Measurements from ENCODE around the gene TMPRSS3.
A peak's percentile ranks its signal among the peaks of the same experiment; 100 is the strongest.

The TMPRSS3 gene

DNA sequence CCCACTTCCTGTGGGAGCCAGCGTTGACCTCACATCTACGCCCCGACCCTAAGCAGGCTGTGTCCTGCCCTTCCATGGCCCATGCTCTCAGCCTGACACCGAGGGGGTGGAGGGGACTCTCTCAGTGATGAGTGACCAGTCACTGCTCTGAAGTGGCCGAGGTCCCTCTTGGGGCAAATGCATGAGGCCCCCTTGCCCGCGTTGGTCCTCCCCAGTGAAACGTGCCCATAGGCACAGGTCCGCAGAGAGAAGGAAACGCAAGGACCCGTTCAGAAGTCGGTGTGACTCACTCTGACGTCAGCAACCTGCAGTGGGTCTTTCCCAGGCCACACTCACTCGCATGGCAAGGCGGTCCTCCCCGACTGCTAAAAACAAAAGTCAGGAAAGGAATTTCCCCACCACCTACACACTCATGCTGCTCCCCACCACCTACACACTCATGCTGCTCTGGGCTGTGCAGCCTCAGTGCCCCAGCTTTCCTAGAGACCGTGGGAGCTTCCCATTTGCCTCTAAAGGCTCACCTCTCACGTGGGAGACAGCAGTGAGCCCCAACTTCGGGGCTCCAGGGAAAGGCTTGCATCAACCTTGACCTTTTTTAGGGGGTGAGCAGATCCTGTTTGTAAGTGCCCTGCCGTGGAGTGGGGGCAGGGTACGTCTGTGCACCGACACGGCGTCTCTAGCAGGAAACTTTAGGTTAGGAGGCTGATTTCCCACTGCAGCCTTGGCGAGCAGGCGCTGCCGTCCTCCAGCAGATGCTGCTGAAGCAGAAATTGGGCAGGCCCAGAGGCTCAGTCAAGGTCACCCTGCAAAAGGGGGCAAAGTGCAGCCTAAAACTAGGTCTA is 19.3 kb upstream of the TMPRSS3 start:
- H3K4me3 ChIP-seq (ENCODE audit: low read depth, low read length) = peak overlapping the region; percentile 15; the same call in 1 of the 2 replicates
- peak; percentile 84 for DNase-seq (ENCODE audit: low read depth)
- TF ChIP-seq, protein P1, sequence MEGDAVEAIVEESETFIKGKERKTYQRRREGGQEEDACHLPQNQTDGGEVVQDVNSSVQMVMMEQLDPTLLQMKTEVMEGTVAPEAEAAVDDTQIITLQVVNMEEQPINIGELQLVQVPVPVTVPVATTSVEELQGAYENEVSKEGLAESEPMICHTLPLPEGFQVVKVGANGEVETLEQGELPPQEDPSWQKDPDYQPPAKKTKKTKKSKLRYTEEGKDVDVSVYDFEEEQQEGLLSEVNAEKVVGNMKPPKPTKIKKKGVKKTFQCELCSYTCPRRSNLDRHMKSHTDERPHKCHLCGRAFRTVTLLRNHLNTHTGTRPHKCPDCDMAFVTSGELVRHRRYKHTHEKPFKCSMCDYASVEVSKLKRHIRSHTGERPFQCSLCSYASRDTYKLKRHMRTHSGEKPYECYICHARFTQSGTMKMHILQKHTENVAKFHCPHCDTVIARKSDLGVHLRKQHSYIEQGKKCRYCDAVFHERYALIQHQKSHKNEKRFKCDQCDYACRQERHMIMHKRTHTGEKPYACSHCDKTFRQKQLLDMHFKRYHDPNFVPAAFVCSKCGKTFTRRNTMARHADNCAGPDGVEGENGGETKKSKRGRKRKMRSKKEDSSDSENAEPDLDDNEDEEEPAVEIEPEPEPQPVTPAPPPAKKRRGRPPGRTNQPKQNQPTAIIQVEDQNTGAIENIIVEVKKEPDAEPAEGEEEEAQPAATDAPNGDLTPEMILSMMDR (IDR thresholded peaks at IDR 0.05; ENCODE audit: low read depth, low read length, missing control alignments) = no peak

DNA sequence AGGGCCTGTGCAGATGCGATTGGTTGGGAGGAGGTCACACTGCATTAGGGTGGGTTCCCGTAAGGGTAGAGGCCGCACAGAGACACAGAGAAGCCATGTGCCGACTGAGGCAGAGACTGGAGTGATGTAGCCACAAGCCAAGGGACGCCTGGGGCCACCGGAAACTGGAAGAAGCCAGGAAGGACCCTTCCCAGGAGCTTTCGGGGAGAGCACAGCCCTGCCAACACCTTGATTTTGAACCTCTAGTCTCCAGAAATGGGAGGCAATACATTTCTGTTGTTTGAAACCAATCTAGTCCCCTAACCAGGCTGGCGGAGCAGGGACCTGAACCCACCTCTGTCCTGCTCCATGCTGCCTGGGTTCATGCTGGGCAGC is 18.7 kb upstream of the TMPRSS3 start:
- DNase-seq (ENCODE audit: low read depth) = no peak
- no peak overlapping the region for H3K4me3 ChIP-seq (ENCODE audit: low read depth, low read length)

DNA sequence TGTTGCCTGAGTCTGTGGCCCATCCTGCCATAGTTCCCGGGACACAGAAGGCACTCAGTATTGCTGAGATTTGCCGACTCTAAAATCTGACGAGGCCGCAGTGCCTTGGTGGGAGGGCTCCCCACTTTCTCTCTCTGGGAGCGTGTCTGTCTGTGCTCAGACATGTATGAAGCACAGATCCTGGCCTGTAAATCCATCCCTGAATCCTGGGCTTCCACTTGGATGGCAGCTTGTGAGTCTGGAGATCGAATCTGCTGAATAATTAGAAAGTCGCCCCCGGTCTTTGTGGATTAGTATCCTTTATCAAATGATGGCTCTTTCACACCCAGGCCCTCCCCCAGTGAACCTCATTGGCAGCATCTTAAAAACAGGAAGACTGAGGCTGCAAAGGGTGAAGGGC is 18.2 kb upstream of the TMPRSS3 start:
- TF ChIP-seq, protein P1 (IDR thresholded peaks at IDR 0.05; ENCODE audit: low read depth, low read length, missing control alignments) = no peak
- no peak for DNase-seq (ENCODE audit: low read depth)

More for the DNA sequence above, 18.7 kb upstream of the TMPRSS3 start:
- TF ChIP-seq, protein P1 (IDR thresholded peaks at IDR 0.05; ENCODE audit: low read depth, low read length, missing control alignments) = no peak

DNA sequence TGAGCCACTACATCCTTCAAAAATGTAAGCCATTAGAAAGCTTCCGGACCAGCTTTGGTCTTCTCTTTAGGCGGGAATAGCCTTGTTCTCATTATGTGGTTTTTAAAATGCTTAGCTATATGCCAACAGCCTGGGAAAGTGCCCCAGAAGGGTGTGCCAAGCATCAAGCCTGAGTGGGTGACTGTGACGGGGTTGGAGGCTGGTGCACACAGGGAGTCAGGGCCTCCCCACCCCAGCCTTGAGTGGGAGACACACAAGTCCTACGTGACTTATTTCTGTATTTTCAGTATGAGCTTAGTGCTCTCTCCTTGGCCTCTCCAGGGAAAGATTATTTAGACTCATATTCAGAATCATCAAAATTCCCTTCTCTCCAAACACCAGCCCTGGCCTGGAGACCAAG is 17.6 kb upstream of the TMPRSS3 start:
- TF ChIP-seq, protein P1 (IDR thresholded peaks at IDR 0.05; ENCODE audit: low read depth, low read length, missing control alignments) = no peak
- H3K4me3 ChIP-seq (ENCODE audit: low read depth, low read length) = no peak overlapping the region
- no peak for DNase-seq (ENCODE audit: low read depth)

More for the DNA sequence above, 18.2 kb upstream of the TMPRSS3 start:
- H3K4me3 ChIP-seq (ENCODE audit: low read depth, low read length) = no peak overlapping the region

DNA sequence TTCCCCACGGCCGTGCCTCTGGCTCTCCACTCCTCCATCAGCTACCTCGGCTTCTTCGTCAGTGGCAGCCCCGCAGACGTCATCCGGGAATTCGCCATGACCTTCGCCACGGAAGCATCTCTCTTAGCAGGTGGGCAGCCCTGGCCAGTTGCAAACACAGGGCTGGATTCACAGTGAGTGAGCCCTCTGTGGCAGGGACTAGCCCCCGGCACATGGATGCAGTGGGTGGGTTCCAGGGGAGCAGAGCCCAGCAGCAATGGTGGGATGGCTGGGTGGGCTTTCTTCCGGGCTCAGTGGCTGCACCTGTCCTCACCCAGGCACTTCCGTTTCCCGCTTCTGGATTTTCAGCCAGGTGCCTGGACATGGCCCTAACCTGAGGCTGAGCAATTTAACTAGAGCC is 17.2 kb upstream of the TMPRSS3 start:
- no peak for DNase-seq (ENCODE audit: low read depth)
- H3K4me3 ChIP-seq (ENCODE audit: low read depth, low read length) = no peak overlapping the region
- TF ChIP-seq, protein P1 (IDR thresholded peaks at IDR 0.05; ENCODE audit: low read depth, low read length, missing control alignments) = no peak

DNA sequence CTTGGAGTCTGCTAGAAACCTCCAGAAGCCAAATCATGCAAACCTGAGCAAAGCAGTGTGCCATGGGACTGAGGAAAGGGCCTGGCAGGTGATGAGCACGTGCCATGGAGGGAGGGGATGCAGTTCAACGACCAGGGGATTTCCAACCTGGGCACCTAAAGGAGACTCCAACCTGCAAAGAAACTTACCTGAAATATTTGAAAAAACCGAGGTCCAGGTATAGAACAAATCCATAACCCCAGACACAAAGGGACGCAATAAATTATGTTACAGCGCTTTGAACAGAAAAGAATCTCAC is 16.7 kb upstream of the TMPRSS3 start:
- no peak for DNase-seq (ENCODE audit: low read depth)
- TF ChIP-seq, protein P1 (IDR thresholded peaks at IDR 0.05; ENCODE audit: low read depth, low read length, missing control alignments) = no peak

More for the DNA sequence above, 16.7 kb upstream of the TMPRSS3 start:
- no peak overlapping the region for H3K4me3 ChIP-seq (ENCODE audit: low read depth, low read length)

Data from GM12864 (cell line).